CD8-positive, alpha-beta memory T cell (primary cell): ENCODE measurements around the gene SYF2. TPM values are rescaled to one million over a fixed set of nuclear protein-coding genes. Genes with fewer than 3 reads are reported as not detected.
"Not testable (repeated sequence)": the region's sequence is repeated elsewhere in the genome, so short reads cannot be mapped to it uniquely, and the experiment has no call there.

Experiments used
- CTCF ChIA-PET: fragments of 350-600 bp; sonication (Branson Sonifier 250); formaldehyde crosslinking; loops from one replicate; lab custom pipeline; 2021; ENCODE audit warnings: antibody characterized with exemption; lab: Charles Lee
- POLR2A ChIA-PET: fragments of 350-600 bp; sonication (Branson Sonifier 250); formaldehyde crosslinking; loops from one replicate; lab custom pipeline; 2021; ENCODE audit warnings: antibody characterized with exemption; lab: Charles Lee
- DNase-seq, 5 donors: peaks; one replicate each; pipeline versions ENCODE4 v3.0.0 to v3.0.0-alpha.2; 2020 to 2022; ENCODE audit warnings: mixed read lengths in 1 of 5
- H3K27ac ChIP-seq: one replicate; pipeline ENCODE4 v1.7.0; 2013; ENCODE audit warnings: low read depth, mild to moderate bottlenecking, low read length, moderate library complexity
- H3K27me3 ChIP-seq: 2 replicates; pipeline ENCODE4 v1.7.0; 2013; ENCODE audit warnings: low read length, mild to moderate bottlenecking; ENCODE audit not compliant: insufficient read depth, poor library complexity, severe bottlenecking
- H3K36me3 ChIP-seq: 2 replicates; pipeline ENCODE4 v1.7.0; 2013; ENCODE audit warnings: mild to moderate bottlenecking, low read length, moderate library complexity; ENCODE audit not compliant: insufficient read depth
- H3K4me1 ChIP-seq: 2 replicates; pipeline ENCODE4 v1.7.0; 2013; ENCODE audit warnings: mild to moderate bottlenecking, low read length, moderate library complexity; ENCODE audit not compliant: insufficient read depth
- H3K4me3 ChIP-seq: 2 replicates; pipeline ENCODE4 v1.7.0; 2013; ENCODE audit warnings: mild to moderate bottlenecking, low read length
- H3K9me3 ChIP-seq: 2 replicates; pipeline ENCODE4 v1.7.0; 2013; ENCODE audit warnings: mild to moderate bottlenecking, low read length
- H3K27ac Mint-ChIP-seq, 8 donors: one replicate each; pipeline ENCODE4 v1.8.0; 2020 to 2021; ENCODE audit warnings: mixed read lengths in 8 of 8, mild to moderate bottlenecking in 6 of 8, inconsistent platforms in 3 of 8, moderate library complexity in 3 of 8
- H3K27me3 Mint-ChIP-seq, 2 donors: one replicate each; pipeline ENCODE4 v1.8.0; 2020 to 2021; ENCODE audit warnings: mixed read lengths in 2 of 2, mild to moderate bottlenecking in 1 of 2, moderate library complexity in 1 of 2
- H3K36me3 Mint-ChIP-seq, 3 donors: one replicate each; pipeline ENCODE4 v1.8.0; 2020 to 2021; ENCODE audit warnings: mixed read lengths in 3 of 3, inconsistent platforms in 1 of 3, mild to moderate bottlenecking in 1 of 3
- H3K4me1 Mint-ChIP-seq, 3 donors: one replicate each; pipeline ENCODE4 v1.8.0; 2020 to 2021; ENCODE audit warnings: mixed read lengths in 3 of 3, inconsistent platforms in 1 of 3, mild to moderate bottlenecking in 1 of 3
- H3K4me3 Mint-ChIP-seq, 7 donors: one replicate each; pipeline ENCODE4 v1.8.0; 2020 to 2021; ENCODE audit warnings: mixed read lengths in 7 of 7, mild to moderate bottlenecking in 6 of 7, moderate library complexity in 4 of 7, inconsistent platforms in 2 of 7
- H3K9me3 Mint-ChIP-seq, 5 donors: one replicate each; pipeline ENCODE4 v1.8.0; 2020 to 2022; ENCODE audit warnings: mixed read lengths in 5 of 5, mild to moderate bottlenecking in 3 of 5, moderate library complexity in 2 of 5, inconsistent platforms in 1 of 5
- polyA plus RNA-seq: library from polyadenylated mRNA; unstranded; fragments of 300-500 nt; fragmentation: Illumina TruSeq; gene quantifications from one replicate; pipeline ENCODE4 v1.2.3, GENCODE V29; 2021
- total RNA-seq, 2 experiments: library from RNA; stranded (reverse); gene quantifications; one replicate each; pipeline ENCODE4 v1.2.3, GENCODE V29; 2021

The SYF2 gene
- total and polyA plus RNA-seq, 3 experiments from 2014 or later = 38.4 to 90.7 (median 40.4) TPM

GRCh38 chr1:25267288-25268142 lies 35.2 kb upstream of the SYF2 start:
- H3K27me3 ChIP-seq, CTCF ChIA-PET, H3K9me3 ChIP-seq, H3K27me3 Mint-ChIP-seq, H3K36me3 ChIP-seq, H3K9me3 Mint-ChIP-seq, H3K4me1 ChIP-seq: not testable (repeated sequence)
- H3K4me3 Mint-ChIP-seq = peak overlapping the region; percentile 80 to 89 (median 85)
- peak overlapping the region; percentile 51 for H3K27ac ChIP-seq
- DNase-seq = peak; percentile 85 to 90 (median 89)
- H3K4me1 Mint-ChIP-seq = peaks cover 6 to 25% (median 22%) of the 10 kb centered on the region in 3 donors
- peaks cover 0 to 21% (median 4%) of the 10 kb centered on the region in 3 donors for H3K36me3 Mint-ChIP-seq
- H3K27ac Mint-ChIP-seq = peak overlapping the region; percentile 65 to 95 (median 86)
- POLR2A ChIA-PET = interaction anchor here (0.6 kb wide), 1 partner anchor 35 kb away, joined by 5 read pairs; the partner anchor contains the start of gene SYF2
- H3K4me3 ChIP-seq = peak overlapping the region; percentile 59

GRCh38 chr1:25266554-25267287 lies 34.4 kb upstream of the SYF2 start:
- H3K27me3 ChIP-seq, H3K4me1 ChIP-seq, POLR2A ChIA-PET, H3K36me3 ChIP-seq, H3K27me3 Mint-ChIP-seq, H3K9me3 Mint-ChIP-seq, CTCF ChIA-PET, H3K9me3 ChIP-seq: not testable (repeated sequence)
- H3K4me3 Mint-ChIP-seq = peak overlapping the region; percentile 91 to 98 (median 96)
- Histone ChIP-seq H3K4me3 (peak overlapping the region; percentile 70), H3K27ac (peak overlapping the region; percentile 61)
- peak in 3 of 5 donors; percentile 28 to 39 (median 32) for DNase-seq
- peaks cover 0 to 27% (median 4%) of the 10 kb centered on the region in 3 donors for H3K36me3 Mint-ChIP-seq
- peak overlapping the region; percentile 79 to 99 (median 98) for H3K27ac Mint-ChIP-seq
- peaks cover 11 to 33% (median 29%) of the 10 kb centered on the region in 3 donors for H3K4me1 Mint-ChIP-seq

GRCh38 chr1:25260336-25260735 lies 28.0 kb upstream of the SYF2 start:
- peak overlapping the region in 3 of 8 donors; percentile 15 to 33 (median 33) for H3K27ac Mint-ChIP-seq
- POLR2A ChIA-PET = interaction anchor here (1.6 kb wide), 1 partner anchor 13 kb away, joined by 5 read pairs; the partner anchor contains the start of gene RSRP1
- CTCF ChIA-PET, H3K9me3 ChIP-seq, H3K4me1 ChIP-seq, DNase-seq, H3K9me3 Mint-ChIP-seq, H3K4me3 ChIP-seq, H3K27ac ChIP-seq, H3K4me3 Mint-ChIP-seq, H3K27me3 ChIP-seq, H3K27me3 Mint-ChIP-seq, H3K36me3 ChIP-seq: not testable (repeated sequence)
- peaks cover 0 to 26% (median 4%) of the 10 kb centered on the region in 3 donors for H3K36me3 Mint-ChIP-seq
- peaks cover 21 to 54% (median 26%) of the 10 kb centered on the region in 3 donors for H3K4me1 Mint-ChIP-seq

GRCh38 chr1:25259813-25260212 lies 27.5 kb upstream of the SYF2 start:
- DNase-seq, H3K27ac ChIP-seq, H3K9me3 Mint-ChIP-seq, H3K27me3 Mint-ChIP-seq, H3K4me3 ChIP-seq, H3K9me3 ChIP-seq, H3K4me1 ChIP-seq, H3K36me3 ChIP-seq, H3K4me3 Mint-ChIP-seq, H3K27me3 ChIP-seq, CTCF ChIA-PET: not testable (repeated sequence)
- POLR2A ChIA-PET = interaction anchor here (1.6 kb wide), 1 partner anchor 13 kb away, joined by 5 read pairs; the partner anchor contains the start of gene RSRP1
- peaks cover 21 to 60% (median 26%) of the 10 kb centered on the region in 3 donors for H3K4me1 Mint-ChIP-seq
- H3K27ac Mint-ChIP-seq = peak overlapping the region in 6 of 8 donors; percentile 15 to 74 (median 52)
- peaks cover 0 to 30% (median 4%) of the 10 kb centered on the region in 3 donors for H3K36me3 Mint-ChIP-seq

GRCh38 chr1:25257196-25257595 lies 24.9 kb upstream of the SYF2 start:
- CTCF ChIA-PET = no interaction called here
- POLR2A ChIA-PET = interaction anchor here (0.6 to 1.9 kb wide), 3 partner anchors 10 to 342 kb away, joined by 5 to 9 read pairs (median 7); partner anchors contain the start of gene RSRP1
- peaks cover 14 to 48% (median 18%) of the 10 kb centered on the region in 3 donors for H3K4me1 Mint-ChIP-seq

GRCh38 chr1:25256578-25256965 lies 24.3 kb upstream of the SYF2 start:
- no peak overlapping the region for H3K4me3 ChIP-seq
- Mint-ChIP-seq H3K4me3 (no peak overlapping the region), H3K27ac (peak overlapping the region in 1 of 8 donors; percentile 75), H3K27me3 (no peaks in the 10 kb centered on the region), H3K36me3 (peaks cover 0 to 19% (median 2%) of the 10 kb centered on the region in 3 donors), H3K4me1 (peaks cover 10 to 43% (median 14%) of the 10 kb centered on the region in 3 donors), H3K9me3 (no peaks in the 10 kb centered on the region)
- H3K9me3 ChIP-seq = no peaks in the 10 kb centered on the region
- ChIA-PET POLR2A (no interaction called here), CTCF (no interaction called here)
- peaks cover 7% of the 10 kb centered on the region for H3K4me1 ChIP-seq
- no peaks in the 10 kb centered on the region for H3K36me3 ChIP-seq
- no peaks in the 10 kb centered on the region for H3K27me3 ChIP-seq
- H3K27ac ChIP-seq = no peak overlapping the region
- DNase-seq = no peak

More at GRCh38 chr1:25257196-25257595, 24.9 kb upstream of the SYF2 start:
- Histone ChIP-seq H3K4me3 (no peak overlapping the region), H3K27ac (no peak overlapping the region), H3K36me3 (no peaks in the 10 kb centered on the region), H3K27me3 (no peaks in the 10 kb centered on the region), H3K9me3 (no peaks in the 10 kb centered on the region), H3K4me1 (peaks cover 7% of the 10 kb centered on the region)
- peak overlapping the region in 1 of 8 donors; percentile 47 for H3K27ac Mint-ChIP-seq
- no peaks in the 10 kb centered on the region for H3K27me3 Mint-ChIP-seq
- H3K9me3 Mint-ChIP-seq = no peaks in the 10 kb centered on the region
- no peak for DNase-seq
- H3K36me3 Mint-ChIP-seq = peaks cover 0 to 20% (median under 1%) of the 10 kb centered on the region in 3 donors
- H3K4me3 Mint-ChIP-seq = no peak overlapping the region

GRCh38 chr1:25255706-25256577 lies 23.6 kb upstream of the SYF2 start:
- CTCF ChIA-PET = interaction anchor here (0.5 to 0.7 kb wide), 2 partner anchors 17 to 556 kb away, joined by 3 read pairs; no protein-coding TSS in a partner anchor
- Histone ChIP-seq H3K27ac (no peak overlapping the region), H3K9me3 (no peaks in the 10 kb centered on the region), H3K27me3 (no peaks in the 10 kb centered on the region), H3K4me1 (peaks cover 7% of the 10 kb centered on the region), H3K4me3 (no peak overlapping the region), H3K36me3 (no peaks in the 10 kb centered on the region)
- POLR2A ChIA-PET = interaction anchor here (0.6 to 1.0 kb wide), 2 partner anchors 18 to 23 kb away, joined by 3 to 5 read pairs; partner anchors contain the start of gene SYF2
- H3K4me1 Mint-ChIP-seq = peaks cover 10 to 41% (median 14%) of the 10 kb centered on the region in 3 donors
- H3K36me3 Mint-ChIP-seq = peaks cover 0 to 19% (median 2%) of the 10 kb centered on the region in 3 donors
- H3K9me3 Mint-ChIP-seq = no peaks in the 10 kb centered on the region
- DNase-seq = no peak
- no peaks in the 10 kb centered on the region for H3K27me3 Mint-ChIP-seq
- H3K27ac Mint-ChIP-seq = peak overlapping the region in 1 of 8 donors; percentile 75
- no peak overlapping the region for H3K4me3 Mint-ChIP-seq
